SHP77 (cell line): ENCODE results near the gene WNK4.
A peak's percentile ranks its signal among the peaks of the same experiment; 100 is the strongest.

Experiments used
- DNase-seq, 2 experiments: peaks; one replicate each; lab custom pipeline; 2025; lab: John Stamatoyannopoulos, UW

WNK4 gene

DNA sequence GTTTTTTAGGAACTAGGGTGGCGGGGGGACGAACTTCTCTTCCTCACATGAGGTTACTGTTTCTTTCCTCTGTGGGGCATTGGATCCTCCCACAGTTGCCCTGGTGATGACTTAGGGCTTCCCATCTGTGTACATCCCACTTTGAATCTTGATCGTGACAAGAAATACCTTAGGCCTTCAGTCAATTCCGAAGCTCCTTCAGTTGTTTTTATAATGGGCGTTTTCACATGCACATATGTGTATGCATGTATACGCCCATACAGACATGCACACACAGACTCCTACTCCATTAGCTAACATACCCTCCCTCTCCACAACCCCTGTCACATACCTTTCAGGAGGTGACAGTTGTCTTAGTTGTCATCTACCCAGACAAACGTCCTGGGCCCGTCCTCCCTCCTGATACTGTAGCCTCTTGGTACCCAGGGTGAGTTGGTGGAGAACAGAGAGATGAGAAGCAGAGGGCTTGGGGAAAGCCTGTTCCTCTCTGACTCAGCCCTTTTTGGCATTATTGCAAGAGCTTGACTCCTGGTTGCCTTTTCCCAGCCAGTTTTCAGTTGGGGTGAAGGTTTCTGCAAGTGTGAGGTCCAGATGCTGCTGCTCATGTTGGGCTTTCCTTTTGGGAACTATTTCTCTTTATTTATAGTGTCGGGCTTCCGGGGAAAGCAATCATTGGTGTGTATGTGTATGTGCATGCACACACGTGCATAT, 61.7 kb downstream of the WNK4 start:
- no peak for DNase-seq

DNA sequence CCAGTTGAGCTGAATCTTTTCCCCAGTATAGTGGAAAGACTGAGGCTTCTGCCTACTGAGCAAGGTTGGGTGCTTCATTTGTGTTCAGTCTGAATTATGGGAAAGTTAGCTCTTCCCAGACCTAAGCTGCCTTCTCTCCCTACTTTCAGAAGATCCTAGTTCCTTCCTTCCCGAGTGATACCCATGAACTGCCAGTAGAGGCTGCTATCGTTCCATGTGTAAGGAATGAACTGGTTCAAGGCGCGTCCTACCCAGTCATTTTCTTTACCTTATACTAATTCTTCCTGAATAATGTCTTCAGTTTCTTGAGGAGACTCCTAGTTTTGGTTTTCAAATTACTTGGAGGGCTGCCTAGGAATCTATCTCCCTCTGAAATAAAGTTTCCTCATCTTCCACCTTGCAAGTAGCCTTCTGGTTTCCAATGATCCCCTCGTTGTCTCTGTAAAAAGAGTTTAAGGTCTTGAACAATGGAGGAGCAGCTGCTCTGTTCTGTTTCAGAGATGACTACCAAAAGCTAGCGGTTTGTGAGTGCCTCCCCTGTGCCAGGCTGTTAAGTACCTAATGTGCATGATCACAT, 63.0 kb downstream of the WNK4 start:
- DNase-seq, result peak; percentile 31 to 61

DNA sequence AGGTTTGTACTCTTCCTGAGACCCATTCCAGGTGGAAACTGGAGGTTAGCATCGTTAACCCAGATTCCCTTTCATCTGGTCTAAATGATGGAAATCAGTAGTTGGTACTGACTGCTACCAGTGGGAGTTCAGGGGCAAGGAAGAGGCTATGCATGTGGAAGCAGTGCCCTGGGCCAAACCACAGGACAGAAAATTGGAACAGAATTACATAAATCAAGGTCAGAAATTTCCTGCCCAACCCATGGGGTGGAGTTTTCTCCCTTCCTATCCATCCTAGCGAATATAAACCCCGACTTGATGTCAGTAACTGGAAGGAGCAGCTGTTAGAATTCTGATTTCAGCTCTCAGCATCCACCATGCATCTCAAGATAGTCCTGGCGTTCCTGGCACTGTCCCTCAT, 63.9 kb downstream of the WNK4 start, which contains the start of gene AOC2:
Gene AOC2, plus strand, starts transcription at position 310 of the 400 bp plus-strand sequence. Its CDS starts 47 bp downstream, at position 357.
- DNase-seq, result no peak

DNA sequence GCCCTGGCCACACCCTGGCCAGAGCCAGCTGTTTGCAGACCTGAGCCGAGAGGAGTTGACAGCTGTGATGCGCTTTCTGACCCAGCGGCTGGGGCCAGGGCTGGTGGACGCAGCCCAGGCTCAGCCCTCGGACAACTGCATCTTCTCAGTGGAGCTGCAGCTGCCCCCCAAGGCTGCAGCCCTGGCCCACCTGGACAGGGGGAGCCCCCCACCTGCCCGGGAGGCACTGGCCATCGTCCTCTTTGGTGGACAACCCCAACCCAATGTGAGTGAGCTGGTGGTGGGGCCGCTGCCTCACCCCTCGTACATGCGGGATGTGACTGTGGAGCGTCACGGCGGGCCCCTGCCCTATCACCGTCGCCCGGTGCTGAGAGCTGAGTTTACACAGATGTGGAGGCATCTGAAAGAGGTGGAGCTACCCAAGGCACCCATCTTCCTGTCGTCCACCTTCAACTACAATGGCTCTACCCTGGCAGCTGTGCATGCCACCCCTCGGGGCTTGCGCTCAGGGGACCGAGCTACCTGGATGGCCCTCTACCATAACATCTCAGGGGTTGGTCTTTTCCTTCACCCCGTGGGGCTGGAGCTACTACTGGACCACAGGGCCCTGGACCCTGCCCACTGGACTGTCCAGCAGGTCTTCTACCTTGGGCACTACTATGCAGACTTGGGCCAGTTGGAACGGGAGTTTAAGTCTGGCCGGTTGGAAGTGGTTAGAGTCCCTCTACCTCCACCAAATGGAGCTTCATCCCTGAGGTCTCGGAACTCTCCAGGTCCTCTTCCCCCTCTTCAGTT, 64.5 kb downstream of the WNK4 start:
- DNase-seq, result no peak

DNA sequence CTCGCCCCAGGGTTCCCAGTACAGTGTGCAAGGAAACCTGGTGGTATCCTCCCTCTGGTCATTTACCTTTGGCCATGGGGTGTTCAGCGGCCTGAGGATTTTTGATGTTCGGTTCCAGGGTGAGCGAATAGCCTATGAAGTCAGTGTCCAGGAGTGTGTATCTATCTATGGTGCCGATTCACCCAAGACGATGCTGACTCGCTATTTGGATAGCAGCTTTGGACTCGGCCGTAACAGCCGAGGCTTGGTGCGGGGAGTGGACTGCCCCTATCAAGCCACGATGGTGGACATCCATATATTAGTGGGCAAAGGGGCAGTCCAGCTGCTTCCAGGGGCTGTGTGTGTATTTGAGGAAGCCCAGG, 65.1 kb downstream of the WNK4 start:
- no peak for DNase-seq

DNA sequence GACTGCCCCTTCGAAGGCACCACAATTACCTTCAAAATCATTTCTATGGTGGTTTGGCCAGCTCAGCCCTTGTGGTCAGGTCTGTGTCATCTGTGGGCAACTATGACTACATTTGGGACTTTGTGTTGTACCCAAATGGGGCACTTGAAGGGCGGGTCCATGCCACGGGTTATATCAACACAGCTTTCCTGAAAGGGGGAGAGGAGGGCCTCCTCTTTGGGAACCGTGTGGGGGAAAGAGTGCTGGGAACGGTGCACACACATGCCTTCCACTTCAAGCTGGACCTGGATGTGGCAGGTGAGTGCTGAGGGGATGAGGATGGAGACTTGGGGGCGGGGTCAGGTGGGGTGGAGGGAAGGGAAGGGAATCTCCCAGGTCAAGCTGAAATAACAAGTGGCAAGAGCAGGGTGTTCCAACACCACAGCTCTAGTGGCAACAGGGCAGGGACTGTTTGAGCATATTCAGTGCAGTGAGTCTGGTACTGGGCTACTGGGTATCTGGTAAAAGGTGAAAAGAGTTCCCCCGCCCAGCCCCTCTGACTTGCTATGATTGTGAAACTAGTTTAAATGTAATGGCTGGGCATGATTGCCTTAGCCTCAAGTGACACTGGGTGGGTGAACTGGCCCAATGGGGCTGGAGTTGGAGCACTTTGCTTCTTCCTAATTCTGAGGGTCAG, 65.6 kb downstream of the WNK4 start:
- no peak for DNase-seq
